BE2C (cell line): ENCODE results near the gene TSHZ3.

ENCODE experiments used
- DNase-seq: peaks from one replicate; pipeline ENCODE4 v3.0.0-alpha.2; 2020
- H3K27me3 ChIP-seq: fragments of 250-450 bp; sonication (Bioruptor Pico); 2 replicates; pipeline ENCODE4 v1.5.1; 2020; ENCODE audit warnings: mild to moderate bottlenecking
- H3K36me3 ChIP-seq: fragments of 250-450 bp; sonication (Bioruptor Pico); 2 replicates; pipeline ENCODE4 v1.5.1; 2020; ENCODE audit warnings: mild to moderate bottlenecking
- H3K4me1 ChIP-seq: fragments of 250-450 bp; sonication (Bioruptor Pico); 2 replicates; pipeline ENCODE4 v1.5.1; 2020
- H3K4me3 ChIP-seq: 2 replicates; pipeline ENCODE4 v1.5.1; 2011; ENCODE audit warnings: low read depth, low read length
- H3K9me3 ChIP-seq: fragments of 250-450 bp; sonication (Bioruptor Pico); 2 replicates; pipeline ENCODE4 v1.5.1; 2020
- TF ChIP-seq, protein P1 (sequence below): IDR thresholded peaks from 2 replicates; pipeline ENCODE4 v1.5.1; 2012; ENCODE audit warnings: mild to moderate bottlenecking, low read depth, low read length

Gene TSHZ3

DNA sequence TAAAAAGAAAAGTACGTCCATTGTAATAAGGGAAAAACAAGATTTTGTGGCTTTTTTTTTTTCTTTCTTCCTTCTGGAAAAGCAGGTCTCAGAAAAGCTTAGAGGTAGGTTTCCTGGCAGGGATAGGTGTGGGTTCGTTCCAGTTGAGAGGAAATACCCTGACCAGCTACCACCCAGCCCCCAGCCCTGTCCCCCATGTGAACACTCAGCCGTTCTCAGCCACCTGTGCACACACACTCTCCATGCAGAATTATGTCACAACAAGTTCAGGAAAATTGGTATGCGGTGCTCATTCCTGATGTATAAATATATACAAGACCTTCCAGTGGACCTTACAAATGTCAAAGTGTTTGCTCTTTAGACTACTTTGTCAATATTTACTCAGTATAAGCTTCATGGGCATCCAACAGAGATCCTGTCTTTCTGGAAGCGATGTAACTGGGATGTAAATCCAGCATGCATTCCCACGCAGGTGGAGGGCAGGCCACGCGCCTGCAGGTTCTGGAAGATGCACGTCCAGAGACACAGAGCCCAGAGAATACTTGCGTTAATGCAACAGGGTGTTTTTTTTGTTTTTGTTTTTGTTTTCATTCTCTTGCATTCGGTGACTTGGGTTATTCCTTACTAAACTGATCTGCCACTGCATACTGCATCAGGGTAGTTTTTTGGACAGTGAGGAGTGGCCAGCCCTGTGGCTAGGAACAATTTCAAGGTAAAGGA, 68.8 kb downstream of the TSHZ3 start:
- Histone ChIP-seq H3K9me3 (no peaks in the 10 kb centered on the region), H3K4me3 (no peak overlapping the region), H3K4me1 (no peaks in the 10 kb centered on the region), H3K36me3 (no peaks in the 10 kb centered on the region), H3K27me3 (no peaks in the 10 kb centered on the region)
- no peak for DNase-seq
- TF ChIP-seq, protein P1, sequence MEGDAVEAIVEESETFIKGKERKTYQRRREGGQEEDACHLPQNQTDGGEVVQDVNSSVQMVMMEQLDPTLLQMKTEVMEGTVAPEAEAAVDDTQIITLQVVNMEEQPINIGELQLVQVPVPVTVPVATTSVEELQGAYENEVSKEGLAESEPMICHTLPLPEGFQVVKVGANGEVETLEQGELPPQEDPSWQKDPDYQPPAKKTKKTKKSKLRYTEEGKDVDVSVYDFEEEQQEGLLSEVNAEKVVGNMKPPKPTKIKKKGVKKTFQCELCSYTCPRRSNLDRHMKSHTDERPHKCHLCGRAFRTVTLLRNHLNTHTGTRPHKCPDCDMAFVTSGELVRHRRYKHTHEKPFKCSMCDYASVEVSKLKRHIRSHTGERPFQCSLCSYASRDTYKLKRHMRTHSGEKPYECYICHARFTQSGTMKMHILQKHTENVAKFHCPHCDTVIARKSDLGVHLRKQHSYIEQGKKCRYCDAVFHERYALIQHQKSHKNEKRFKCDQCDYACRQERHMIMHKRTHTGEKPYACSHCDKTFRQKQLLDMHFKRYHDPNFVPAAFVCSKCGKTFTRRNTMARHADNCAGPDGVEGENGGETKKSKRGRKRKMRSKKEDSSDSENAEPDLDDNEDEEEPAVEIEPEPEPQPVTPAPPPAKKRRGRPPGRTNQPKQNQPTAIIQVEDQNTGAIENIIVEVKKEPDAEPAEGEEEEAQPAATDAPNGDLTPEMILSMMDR, result no peak

GRCh38 chr19:31279436-31279765, 69.8 kb downstream of the TSHZ3 start:
- H3K36me3 ChIP-seq, result no peaks in the 10 kb centered on the region
- DNase-seq, result no peak
- TF ChIP-seq, protein P1, result no peak
- no peak overlapping the region for H3K4me3 ChIP-seq
- H3K4me1 ChIP-seq, result 0 out of 2 replicates have a peak, but pooled peaks cover 3% of the 10 kb centered on the region
- H3K27me3 ChIP-seq, result no peaks in the 10 kb centered on the region
- H3K9me3 ChIP-seq, result no peaks in the 10 kb centered on the region

DNA sequence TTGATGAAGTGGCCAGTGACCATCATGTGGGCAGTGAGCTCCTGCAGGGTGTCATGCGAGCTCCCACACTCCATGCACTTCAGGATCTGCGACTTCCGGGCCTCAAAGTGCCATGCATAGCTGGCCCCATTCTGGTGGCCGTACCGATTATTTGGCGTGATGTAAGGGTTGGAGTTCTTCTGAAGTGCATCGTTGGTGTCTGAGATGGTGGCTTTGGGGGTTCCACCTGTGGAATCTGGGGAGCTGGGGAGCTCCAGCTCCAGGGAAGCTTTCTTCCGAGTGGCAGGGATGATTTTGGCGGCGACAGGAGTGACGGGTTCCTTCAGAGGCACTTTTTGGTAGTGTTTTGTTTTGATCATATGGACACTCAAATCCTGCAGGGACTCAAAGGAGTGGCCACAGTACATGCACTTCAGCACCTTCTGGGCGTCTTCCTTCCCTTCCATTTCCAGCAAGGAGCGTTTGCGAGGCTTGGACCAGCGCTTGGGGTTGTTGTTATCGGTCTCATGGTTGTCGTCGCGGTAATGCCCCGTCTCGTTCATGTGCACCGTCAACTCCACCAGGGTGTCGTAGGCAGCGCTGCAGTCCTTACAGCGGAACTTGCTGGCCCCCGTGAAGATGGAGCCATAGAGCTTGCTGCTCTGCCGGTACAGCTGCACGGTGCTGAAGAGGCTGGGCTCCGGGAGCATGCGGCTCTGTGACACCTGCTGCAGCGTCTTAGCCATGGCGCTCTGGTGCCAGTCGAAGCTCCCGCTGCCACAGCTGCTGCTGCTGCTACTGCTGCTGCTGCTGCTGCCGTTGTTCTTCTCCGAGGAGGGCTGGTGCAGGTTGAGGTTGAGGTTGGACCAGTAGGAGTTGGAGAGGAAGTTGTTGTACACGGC, 70.4 kb downstream of the TSHZ3 start:
- Histone ChIP-seq H3K4me1 (0 out of 2 replicates have a peak, but pooled peaks cover 3% of the 10 kb centered on the region), H3K27me3 (no peaks in the 10 kb centered on the region), H3K4me3 (no peak overlapping the region), H3K9me3 (no peaks in the 10 kb centered on the region), H3K36me3 (no peaks in the 10 kb centered on the region)
- DNase-seq, result no peak
- TF ChIP-seq, protein P1, result no peak

- Histone ChIP-seq H3K36me3 (no peaks in the 10 kb centered on the region), H3K4me3 (no peak overlapping the region), H3K9me3 (no peaks in the 10 kb centered on the region), H3K4me1 (0 out of 2 replicates have a peak, but pooled peaks cover 3% of the 10 kb centered on the region), H3K27me3 (no peaks in the 10 kb centered on the region)
- DNase-seq, result no peak
- TF ChIP-seq, protein P1, result no peak
These were observed 71.7 kb downstream of the TSHZ3 start for GRCh38 chr19:31277516-31277915.

DNA sequence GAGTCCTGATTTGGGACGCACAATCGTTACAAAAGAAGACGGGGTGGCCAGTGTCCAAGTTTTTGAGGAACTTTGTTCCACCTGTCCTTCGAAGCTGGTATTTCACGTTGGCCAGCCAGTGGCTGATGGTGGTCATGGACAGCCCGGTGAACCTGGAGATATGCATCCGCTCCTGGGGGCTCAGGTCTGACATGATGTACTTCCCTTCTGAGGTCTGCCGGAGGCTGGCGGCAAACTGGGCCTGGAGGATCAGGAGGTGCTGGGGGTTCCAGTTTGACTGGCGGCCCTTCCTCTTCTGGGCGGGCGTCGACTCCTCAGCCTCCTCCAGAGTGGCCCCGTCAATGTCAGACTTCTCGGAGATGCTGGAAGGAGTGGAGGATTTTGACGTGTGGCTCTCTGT, 72.4 kb downstream of the TSHZ3 start:
- no peak for DNase-seq
- TF ChIP-seq, protein P1, result no peak
- Histone ChIP-seq H3K36me3 (no peaks in the 10 kb centered on the region), H3K9me3 (no peaks in the 10 kb centered on the region), H3K27me3 (no peaks in the 10 kb centered on the region), H3K4me3 (no peak overlapping the region), H3K4me1 (peaks cover 7% of the 10 kb centered on the region)

DNA sequence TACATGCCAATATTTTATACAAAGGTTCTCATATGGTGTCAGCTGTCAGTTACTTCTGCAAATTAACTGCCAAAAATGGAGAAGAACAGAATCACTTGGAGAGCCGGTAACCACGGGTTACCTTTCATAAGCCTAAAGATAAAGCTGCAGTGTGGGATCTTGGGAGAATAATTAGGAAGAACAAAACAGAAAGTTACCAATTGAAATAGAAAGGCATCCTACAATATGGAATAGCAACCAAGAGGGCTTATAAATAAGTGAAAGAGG, 74.2 kb downstream of the TSHZ3 start:
- Histone ChIP-seq H3K4me1 (peaks cover 14% of the 10 kb centered on the region), H3K4me3 (peak overlapping the region; percentile 4; the same call in 1 of the 2 replicates), H3K36me3 (no peaks in the 10 kb centered on the region), H3K27me3 (no peaks in the 10 kb centered on the region), H3K9me3 (no peaks in the 10 kb centered on the region)
- DNase-seq, result no peak
- TF ChIP-seq, protein P1, result no peak
